NB4 (cell line): Measurements from ENCODE around the gene POLG.

Source experiments
- DNase-seq: peaks from one replicate; pipeline ENCODE4 v3.0.0; 2010; ENCODE audit warnings: low read depth
- H3K4me3 ChIP-seq: one replicate; pipeline ENCODE4 v1.5.1; 2011; ENCODE audit warnings: mild to moderate bottlenecking, low read depth, low read length, moderate library complexity
- CTCF ChIP-seq: IDR thresholded peaks from one replicate; pipeline ENCODE4 v1.5.1; 2012; ENCODE audit warnings: low read depth, low read length
- MAX ChIP-seq: IDR thresholded peaks from 2 replicates; pipeline ENCODE4 v1.6.1; 2011; ENCODE audit warnings: low read depth, low read length
- MYC ChIP-seq: IDR thresholded peaks from 2 replicates; pipeline ENCODE4 v1.6.1; 2011; ENCODE audit warnings: low read depth, low read length
- POLR2A ChIP-seq: IDR thresholded peaks from 2 replicates; pipeline ENCODE4 v1.6.1; 2011; ENCODE audit warnings: mild to moderate bottlenecking; ENCODE audit not compliant: insufficient read length; ENCODE audit errors: extremely low read depth

The POLG gene

GRCh38 chr15:89308236-89308635 is 26.4 kb downstream of the POLG start:
- TF ChIP-seq POLR2A (no peak), CTCF (no peak), MAX (no peak), MYC (no peak)
- no peak overlapping the region for H3K4me3 ChIP-seq
- no peak for DNase-seq

DNA sequence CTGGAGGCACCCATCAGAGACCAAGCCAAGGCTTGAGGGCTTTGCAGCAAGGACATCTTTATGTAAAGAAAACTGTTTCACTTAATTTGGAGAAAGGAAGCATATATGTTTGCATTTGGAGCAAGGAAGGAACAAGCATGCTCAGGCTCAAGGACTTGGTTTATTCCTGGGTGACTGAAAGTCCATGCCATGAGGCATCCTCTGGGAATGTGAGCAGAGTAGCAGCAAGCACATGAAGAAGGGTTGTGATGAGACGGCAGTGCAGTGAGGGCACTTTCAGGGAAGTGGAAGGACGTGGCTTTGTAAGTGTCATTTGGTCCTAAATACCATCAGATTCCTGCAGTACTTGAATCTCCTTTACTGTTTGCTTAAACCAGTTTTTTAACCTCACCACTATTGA is 26.8 kb downstream of the POLG start:
- DNase-seq, result no peak
- no peak overlapping the region for H3K4me3 ChIP-seq
- TF ChIP-seq MYC (no peak), POLR2A (no peak), MAX (no peak), CTCF (no peak)

- no peak for DNase-seq
- TF ChIP-seq MYC (no peak), MAX (no peak), POLR2A (no peak), CTCF (no peak)
- H3K4me3 ChIP-seq, result no peak overlapping the region
Measured at GRCh38 chr15:89307046-89307587, 27.5 kb downstream of the POLG start.

DNA sequence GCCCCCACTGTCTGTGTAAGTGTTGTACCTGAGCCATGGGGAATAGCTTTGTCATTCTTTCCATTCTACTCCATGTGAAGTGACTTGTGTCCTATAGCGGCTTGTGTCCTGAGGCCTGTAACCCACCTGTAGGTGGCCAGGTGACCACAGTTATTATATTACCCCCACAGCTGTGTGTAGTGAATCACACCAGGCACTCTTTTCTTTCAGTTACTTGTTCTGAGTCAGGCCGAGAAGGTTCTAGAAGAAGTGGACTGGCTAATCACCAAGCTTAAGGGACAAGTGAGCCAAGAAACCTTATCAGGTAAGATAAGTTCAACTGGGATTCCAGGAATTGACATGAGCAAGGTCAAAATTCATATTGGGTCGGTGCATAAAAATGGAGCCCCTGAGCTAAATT is 29.2 kb downstream of the POLG start:
- no peak for DNase-seq
- TF ChIP-seq CTCF (no peak), POLR2A (no peak), MYC (no peak), MAX (no peak)
- no peak overlapping the region for H3K4me3 ChIP-seq

GRCh38 chr15:89303986-89304385 is 30.6 kb downstream of the POLG start:
- no peak for TF ChIP-seq CTCF
- TF ChIP-seq POLR2A, result no peak
- TF ChIP-seq MAX, result no peak
- no peak for TF ChIP-seq MYC
- H3K4me3 ChIP-seq, result no peak overlapping the region
- no peak for DNase-seq
